SHP77 (cell line): ENCODE measurements around the gene AK2.
"Not testable (repeated sequence)": the region's sequence is repeated elsewhere in the genome, so short reads cannot be mapped to it uniquely, and the experiment has no call there.

ENCODE experiments used
- DNase-seq, 2 experiments: peaks; one replicate each; lab custom pipeline; 2025; lab: John Stamatoyannopoulos, UW

Gene AK2

DNA sequence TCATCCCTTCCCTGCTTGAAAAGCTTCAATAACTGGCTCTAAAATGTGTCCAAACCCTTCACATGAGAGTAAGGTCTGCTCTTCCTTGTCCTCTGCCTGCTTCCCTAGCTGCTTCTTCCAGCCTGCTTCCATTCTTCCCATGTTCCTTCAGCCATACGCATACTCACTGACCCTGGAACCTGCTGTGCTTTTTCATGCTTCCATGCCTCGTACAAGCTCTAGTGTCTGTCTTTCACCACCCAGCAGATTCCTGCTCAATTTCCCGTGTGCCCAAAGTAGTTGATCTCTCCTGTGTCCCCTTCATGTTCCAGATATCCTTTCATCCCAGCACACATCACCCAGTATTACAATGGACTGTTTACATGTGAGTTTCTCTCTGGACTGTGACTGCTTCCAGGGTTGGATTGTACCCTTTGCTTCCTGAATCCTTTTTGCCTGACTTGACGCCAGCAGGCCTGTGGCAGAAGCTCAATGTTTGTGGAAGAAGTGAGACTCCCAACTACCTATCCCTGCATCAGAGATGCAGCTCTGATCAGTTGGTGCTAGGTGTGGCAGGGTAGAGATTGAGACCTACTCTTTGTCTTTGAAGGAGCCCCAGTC is 36.2 kb downstream of the AK2 start:
- no peak for DNase-seq

DNA sequence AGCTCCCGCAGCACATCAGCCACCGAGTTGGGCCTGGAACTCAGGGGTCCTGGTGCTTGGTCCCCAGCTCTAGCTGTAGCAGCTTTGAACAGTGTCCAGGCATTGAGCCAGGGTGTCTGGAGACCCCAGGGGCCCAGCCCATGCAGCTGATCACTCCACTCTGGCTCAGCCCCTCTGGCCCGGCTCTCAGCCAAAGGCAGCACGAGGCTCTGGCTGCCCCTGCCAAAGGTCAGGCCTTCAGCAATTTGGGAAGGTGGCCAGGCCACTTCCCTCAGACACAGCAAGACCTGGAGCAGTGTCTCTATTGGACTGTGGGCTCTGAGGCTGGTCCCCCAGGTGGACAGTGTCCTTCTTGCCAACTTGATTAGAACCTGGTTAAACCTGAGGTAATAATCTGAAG is 37.7 kb downstream of the AK2 start:
- no peak for DNase-seq

DNA sequence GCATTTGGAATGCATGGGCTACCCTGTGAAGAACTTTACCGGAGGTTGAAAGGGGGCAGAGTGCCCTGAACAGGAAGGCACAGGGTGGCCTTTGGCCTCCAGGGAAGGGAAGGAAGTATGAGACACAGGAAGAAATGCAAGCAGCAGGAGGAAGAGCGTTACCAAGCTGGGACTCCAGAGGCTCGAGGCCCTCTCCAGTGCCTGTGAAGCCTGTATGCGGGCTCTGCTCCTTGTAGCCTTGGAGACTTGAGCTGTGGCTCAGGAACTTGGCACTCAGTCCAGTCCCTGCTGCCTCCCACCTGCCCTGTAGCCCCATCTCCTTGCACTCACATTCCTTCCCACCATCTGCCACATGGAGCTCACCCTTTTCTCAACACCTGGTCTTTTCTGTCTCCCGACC is 38.6 kb downstream of the AK2 start:
- DNase-seq: no peak

DNA sequence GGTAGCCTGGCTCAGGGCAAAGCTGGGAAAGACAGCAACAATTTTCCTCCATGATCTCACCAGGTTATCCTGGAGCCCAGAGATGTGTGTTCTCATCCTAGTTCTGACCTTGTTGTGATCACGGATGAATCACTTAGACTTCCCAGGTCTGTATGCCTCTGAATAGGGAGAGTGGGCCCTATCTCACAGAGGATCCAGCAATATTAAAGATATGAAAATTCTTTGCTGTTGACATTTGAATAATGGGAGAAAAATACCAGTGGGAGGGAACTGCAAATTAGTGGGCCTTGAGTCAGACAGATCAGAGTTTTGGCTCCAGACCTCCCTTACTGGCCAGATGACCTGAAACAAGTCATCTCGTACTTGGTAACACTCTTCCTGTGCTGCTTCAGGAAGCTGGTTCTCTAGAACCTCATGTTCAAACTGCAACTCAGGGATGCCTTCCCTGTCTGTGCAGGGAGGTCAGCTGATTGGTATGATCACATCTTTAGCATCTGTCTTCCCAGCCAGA is 39.2 kb downstream of the AK2 start:
- no peak for DNase-seq

DNA sequence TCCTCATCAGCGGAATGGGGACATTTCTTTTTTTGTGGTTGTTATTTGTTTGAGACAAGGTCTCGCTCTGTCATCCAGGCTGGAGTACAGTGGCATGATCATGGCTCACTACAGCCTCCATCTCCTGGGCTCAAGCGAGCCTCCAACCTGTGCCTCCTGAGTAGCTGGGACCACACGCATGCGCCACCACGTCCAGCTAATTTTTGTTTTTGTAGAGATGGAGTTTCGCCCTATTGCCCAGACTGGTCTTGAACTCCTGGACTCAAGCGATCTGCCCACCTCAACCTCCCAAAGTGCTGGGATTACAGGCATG is 43.4 kb downstream of the AK2 start:
- not testable (repeated sequence) for DNase-seq

DNA sequence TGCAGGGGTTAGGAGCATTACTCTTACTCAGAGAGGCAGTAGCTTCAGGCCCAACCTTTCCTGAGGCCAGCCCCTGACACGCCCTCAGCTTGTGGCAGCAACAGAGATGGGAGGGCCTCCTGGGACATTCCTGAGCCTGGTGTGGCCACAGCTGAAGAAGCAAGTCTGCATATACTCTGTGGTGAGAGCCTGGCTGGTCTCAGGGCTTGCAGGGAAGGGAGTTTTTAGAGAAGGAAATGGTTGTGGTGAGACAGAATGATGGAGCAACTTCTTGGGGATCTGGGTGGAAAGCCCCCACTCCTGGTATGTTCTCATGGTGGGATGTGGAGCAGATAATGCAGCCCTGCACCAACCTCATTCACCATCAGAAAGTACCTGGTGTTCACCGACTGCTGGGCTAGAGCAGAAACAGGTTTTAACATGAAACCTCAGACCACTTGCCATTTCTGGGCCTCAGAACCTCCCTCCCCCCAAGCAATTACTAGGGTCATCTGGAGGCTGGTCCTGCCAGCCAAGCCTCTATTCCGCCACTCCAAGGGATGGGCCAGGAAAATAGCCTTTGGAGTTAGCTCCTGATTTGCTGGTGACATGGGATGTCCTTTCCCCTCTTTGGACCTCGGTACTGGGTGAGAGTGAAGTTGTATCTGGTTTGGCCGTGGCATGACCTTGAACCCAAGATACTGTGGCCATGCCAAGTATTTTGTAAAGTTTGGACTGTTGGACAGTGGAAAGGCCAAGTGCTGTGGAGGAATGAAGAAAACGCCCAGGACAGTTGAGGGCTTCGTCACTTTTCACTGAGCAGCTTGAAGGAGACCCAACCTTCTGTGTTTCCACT is 44.0 kb downstream of the AK2 start:
- DNase-seq: no peak

DNA sequence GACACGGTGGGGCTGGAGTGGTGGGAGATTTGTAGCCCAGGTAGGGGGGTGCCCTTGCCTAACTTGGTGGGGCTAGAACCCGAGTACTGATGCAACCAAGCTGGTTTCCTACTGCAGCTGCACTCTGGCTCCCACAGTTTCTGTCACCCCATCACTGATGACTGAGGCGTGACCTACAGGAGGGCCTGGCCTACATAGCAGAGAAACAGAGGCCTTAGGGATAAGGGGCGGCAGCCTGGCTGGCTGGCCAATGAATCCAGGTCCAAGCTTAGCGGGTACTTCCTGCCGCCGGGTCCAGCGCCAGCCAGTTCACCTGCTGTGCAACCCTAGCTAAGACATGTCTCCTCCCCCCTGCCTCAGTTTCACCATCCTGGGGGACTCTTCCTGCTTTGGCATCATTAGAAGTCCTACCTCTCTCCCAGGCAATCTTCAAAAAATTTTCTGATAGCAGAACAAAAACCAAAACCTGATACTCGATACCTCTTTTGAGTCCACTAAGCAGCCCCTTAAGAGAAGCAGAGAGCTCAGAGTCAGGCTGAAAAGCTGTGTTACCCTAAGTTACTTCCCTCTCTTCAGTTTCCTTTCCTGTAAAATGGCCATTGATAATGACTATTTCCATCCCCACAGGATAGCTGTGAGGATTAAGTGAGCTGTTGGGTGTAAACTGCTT is 44.7 kb downstream of the AK2 start:
- no peak for DNase-seq

DNA sequence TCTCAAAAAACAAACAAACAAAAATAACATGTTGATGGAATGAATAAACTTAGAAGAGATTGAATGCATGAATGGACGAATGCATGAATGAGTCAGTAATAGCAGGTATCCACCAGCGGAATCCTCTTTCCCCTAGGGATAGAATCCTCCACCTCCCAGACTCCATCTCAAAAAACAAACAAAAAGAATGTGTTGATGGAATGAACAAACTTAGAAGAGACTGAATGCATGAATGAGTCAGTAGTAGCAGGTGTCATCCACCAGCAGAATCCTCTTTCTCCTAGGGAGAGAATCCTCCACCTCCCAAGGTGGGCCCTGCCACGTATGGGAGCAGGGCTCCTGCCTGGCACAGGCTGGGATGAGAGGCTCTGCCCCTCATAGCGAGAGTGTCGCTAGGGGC is 45.3 kb downstream of the AK2 start:
- DNase-seq: no peak

DNA sequence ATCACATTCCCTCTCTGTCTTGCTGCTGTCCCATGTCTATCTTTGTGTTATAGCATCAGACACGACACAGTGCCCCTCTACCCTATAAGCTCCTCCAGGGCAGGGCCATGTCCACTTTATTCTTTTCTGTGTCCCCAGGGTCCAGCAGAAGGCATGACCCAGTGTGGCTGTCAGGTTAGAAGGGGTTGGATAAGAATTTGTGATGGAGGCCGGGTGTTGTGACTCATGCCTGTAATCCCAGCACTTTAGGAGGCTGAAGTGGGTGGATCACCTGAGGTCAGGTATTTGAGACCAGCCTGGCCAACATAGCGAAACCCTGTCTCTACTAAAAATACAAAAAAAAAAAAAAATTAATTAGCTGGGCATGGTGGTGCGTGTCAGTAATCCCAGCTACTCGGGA is 45.8 kb downstream of the AK2 start:
- no peak for DNase-seq

DNA sequence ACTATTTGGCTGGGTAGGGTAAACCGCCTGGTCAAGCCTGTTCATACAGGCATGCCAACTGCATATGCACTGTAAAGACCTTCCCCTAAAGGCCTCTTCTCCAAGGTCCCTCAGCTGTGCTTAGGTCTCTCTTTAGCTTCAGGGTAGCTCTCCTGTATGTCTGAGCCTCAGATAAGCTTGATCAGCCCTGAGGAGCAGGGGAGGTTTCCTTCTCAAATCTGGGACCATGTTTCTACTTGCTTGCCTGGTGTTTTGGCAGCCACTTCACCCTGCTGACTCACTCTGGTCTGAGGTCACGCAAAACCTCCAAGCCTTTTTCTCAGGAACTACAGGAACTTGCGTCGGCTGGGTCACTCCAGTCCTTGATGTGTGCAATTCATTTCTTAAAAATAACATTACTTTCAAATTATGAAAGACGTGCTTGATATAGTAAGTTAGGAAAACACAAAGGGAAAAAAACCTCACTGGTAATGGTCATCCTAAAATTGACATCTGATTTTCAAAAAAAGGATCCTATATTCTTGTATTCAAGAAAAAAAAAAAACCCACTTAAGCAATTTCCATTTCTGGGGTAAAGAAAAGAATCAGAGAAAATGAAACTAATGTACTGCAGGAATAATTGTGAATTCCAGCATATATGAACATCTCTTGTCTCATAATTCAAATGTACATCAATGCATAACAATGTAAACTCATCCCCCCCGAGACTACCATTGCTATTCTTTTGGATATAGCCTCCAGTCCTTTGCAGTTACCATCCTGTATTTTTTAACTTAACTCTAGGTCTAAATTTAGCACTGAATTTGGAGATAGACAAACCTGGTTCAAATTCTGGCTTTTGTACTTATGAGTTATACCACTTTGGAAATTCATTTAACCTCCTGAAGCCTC is 47.3 kb downstream of the AK2 start:
- no peak for DNase-seq

DNA sequence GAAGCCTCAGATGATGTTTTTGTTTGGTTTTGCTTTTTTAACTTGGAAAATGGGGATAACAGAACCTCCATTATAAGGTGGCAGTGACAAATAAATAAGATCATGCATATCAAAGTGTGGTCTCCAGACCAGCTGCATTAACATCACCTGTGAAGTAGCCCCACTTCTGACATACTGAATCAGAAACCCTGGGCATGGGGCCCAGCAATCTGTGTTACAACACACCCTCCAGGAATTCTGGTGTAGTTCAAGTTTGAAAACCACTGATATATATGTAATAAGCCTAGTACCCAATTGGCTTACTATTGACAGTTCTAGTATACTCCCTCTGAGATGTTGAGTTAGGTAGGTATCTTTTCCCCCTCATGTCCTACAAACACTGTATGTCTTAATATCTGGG is 48.0 kb downstream of the AK2 start:
- DNase-seq: no peak

DNA sequence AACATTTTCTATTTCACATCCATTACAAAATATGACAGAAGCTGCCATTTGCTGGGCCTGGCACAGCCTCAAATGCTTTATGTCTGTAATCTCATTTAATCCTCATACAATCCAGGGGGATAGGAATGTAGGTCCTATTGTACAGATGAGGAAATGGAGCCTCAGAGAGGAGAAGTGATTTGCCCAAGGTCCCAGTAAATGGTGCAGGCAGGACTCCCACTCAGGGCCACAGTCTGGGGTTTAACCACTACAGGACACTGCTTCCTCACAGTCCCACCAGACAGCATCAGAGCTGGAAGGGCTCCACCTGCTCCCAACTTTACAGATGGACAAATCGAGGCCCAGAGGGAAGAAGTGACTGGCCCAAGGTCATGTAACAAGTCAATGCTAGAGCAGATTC is 51.5 kb downstream of the AK2 start:
- DNase-seq: no peak

DNA sequence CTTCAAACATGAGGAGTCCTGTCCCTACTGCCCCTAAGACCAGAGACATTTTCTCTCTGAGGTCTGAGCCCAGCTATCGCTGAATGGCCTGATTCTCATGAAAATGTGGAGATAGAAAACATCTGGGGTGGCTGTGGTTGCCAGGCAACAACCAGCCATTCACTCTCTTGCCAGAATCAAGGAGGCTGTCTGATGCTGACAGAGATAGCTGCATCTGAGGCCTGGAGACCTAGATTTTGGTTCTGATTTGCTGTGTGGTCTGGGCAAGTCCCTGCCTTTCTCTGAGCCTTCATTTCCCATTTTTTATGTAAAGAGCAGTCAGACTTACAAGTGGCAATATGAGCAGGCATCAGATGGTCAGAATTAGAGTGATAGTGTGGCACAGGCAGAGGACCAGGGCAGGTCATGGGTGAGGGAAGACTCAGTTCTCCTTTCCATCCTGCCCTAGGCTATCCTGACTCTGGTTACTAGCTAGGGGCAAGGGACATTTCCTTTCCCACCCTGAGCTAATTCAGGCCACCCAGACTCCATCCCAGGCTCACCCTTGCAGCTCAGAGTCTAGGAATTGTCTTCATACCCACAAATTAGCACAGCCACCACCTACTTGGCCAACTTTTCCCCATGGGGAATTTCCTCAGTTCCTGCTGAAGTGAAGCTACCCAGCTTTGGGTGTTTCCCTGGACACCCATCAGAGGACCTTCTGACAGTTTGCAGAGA is 52.1 kb downstream of the AK2 start:
- DNase-seq: no peak

DNA sequence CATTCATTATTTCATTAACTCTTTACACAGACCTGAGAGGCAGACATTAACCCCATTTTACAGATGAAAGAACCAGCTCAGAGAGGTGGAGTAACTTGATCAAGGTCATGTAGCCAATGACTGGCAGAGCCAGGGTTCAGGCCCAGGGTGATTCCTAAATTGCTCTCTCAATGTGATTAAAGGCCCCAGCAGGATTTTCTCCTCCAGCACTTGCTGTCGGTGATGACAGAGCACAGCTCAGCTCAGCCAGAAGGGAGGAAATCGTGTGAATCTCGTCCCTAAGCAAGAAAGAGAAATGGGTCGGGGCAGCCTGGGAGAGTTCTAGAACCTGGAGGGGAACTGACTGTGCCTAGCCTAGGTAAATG is 52.6 kb downstream of the AK2 start:
- no peak for DNase-seq

DNA sequence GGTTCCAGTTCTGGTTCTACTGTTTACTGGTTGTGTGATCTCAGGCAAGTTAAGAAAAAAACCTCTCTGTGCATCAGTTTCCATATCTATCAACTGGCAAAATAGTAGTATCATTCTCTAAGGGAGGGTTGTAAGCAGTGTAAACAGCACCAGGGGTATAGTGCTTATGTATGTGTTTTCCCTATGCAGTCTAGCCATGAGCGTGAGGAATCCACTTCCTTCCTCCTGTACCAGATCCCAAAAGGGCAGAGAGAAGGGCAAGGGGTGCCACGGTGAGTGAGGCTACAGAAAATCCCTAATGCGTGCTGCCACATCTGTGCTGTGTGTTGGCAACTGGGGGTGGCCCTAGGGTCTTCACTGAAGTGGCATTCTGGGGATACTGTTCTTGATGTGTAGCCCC is 53.7 kb downstream of the AK2 start:
- no peak for DNase-seq

DNA sequence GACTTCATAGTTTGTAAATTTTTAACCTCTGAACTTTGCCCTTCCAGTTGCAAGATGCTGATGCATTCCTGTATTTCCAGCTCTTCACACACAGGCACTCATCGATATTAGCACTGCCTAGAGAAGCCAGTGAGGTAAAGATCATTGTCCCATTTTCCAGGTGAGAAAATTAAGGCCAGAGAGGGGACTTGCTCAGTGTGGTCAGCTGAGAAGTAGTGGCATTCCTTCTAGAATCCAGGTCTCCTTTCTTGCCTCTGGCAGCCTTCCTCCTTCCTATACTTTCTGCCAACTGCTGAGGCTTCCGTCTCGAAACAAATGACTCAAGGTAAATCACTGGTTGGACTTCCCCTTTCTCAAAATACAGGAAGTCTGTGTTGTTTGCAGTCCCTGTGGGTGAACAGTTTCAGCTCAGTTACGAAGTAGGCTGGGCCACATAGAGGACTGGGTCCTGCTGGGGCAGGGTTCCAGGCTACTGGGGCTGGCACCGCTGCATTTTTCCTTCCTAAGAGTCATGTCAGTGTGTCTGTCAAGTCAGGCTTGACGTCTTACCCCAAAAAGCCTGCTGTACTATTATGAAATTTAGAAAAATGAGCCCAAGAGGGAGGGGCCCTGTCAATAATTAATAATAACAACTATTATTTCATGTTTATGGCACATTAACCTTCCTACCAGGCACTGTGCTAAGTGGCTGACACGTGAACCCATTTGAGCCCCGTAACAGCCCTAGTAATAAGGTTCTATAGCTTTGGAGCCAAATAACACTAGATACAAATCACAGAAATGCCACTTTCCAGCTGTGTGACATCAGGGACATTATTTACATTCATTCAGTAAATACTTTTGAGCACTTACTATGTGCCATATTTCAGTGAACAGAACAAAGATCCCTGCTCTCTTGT is 55.4 kb downstream of the AK2 start:
- DNase-seq: no peak

DNA sequence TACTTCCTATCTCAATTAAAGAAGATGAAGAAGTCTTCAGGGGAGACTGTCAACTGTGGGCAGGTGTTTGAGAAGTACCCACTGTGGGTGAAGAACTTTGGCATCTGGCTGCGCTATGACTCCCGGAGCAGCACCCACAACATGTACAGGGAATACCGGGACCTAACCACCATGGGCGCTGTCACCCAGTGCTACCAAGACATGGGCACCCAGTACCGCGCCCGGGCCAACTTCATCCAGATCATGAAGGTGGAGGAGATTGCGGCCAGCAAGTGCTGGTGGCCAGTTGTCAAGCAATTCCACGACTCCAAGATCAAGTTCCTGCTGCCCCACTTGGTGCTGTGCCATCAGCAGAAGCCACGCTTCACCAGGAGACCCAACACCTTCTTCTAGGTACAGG is 56.6 kb downstream of the AK2 start:
- no peak for DNase-seq

DNA sequence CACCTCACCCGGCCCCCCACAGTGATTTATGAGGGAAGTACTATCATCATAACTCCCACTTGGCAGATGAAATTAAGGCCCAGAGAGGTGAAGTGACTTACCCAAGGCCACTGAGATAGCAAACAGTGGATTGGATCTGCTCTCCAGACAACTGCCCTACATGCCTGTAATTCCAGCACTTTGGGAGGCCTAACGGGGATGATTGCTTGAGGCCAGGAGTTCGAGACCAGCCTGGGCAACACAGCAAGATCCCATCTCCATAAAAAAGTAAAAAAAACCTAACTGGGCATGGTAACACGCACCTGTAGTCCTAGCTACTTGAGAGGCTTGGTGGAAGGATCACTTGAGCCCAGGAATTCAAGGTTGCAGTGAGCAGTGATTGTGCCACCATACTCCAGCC is 57.8 kb downstream of the AK2 start:
- no peak for DNase-seq

DNA sequence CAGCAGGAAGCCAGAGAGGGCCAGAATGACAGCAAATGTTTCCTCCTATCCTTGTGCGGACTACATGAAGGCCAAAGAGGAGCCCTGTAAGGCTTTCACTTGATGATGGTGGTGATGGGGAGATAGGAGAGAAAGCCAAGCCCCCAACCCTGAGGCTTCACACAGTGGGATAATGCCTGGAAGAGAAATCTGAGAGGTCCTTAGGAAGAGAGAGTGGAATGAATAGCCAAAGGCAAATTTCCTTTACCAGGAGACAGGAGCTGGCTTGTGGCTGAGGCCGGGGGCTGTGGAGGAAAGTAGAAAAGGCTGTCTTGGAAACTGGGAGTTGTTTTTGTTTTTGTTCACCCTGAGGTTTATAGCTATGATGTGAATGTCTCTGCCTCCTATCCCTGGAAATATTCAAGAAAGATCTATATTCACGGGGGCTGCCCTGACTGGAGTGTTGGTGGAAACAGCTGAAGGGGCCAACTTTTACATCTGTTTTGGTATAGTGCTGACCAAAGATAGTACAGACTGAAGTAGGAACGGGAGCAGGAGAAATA is 59.1 kb downstream of the AK2 start:
- DNase-seq: no peak

DNA sequence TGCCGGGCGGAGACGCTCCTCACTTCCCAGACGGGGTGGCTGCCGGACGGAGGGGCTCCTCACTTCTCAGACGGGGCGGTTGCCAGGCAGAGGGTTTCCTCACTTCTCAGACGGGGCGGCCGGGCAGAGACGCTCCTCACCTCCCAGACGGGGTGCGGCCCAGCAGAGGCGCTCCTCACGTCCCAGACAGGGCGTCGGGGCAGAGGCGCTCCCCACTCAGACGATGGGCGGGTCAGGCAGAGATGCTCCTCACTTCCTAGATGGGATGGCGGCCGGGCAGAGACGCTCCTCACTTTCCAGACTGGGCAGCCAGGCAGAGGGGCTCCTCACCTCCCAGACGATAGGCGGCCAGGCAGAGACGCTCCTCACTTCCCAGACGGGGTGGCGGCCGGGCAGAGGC is 61.6 kb downstream of the AK2 start:
- DNase-seq: not testable (repeated sequence)
